ENCODE data around the gene RBL2.
"Not testable (repeated sequence)": the region's sequence is repeated elsewhere in the genome, so short reads cannot be mapped to it uniquely, and the experiment has no call there.

Gene RBL2

GRCh38 chr16:53537626-53538025, 103.4 kb downstream of the RBL2 start:
- Histone ChIP-seq H3K27me3 (ENCODE audit: insufficient read depth, low read length) (no peaks in the 10 kb centered on the region), H3K9me3 (ENCODE audit: low read length) (peaks cover 2% of the 10 kb centered on the region), H3K36me3 (ENCODE audit: insufficient read depth, low read length) (no peaks in the 10 kb centered on the region), H3K4me3 (ENCODE audit: low read length) (no peak overlapping the region), H2AFZ (ENCODE audit: low read depth, low read length) (no peak overlapping the region), H3K4me1 (ENCODE audit: insufficient read depth, low read length) (no peaks in the 10 kb centered on the region)

- not testable (repeated sequence) for H3K9me3 ChIP-seq (ENCODE audit: low read length); H3K4me3 ChIP-seq (ENCODE audit: low read length); H3K36me3 ChIP-seq (ENCODE audit: insufficient read depth, low read length); H2AFZ ChIP-seq (ENCODE audit: low read depth, low read length); H3K27me3 ChIP-seq (ENCODE audit: insufficient read depth, low read length); H3K4me1 ChIP-seq (ENCODE audit: insufficient read depth, low read length)
These were observed 105.1 kb downstream of the RBL2 start for GRCh38 chr16:53539346-53539745.

GRCh38 chr16:53539759-53540718, 105.8 kb downstream of the RBL2 start:
- not testable (repeated sequence) for H3K36me3 ChIP-seq (ENCODE audit: insufficient read depth, low read length); H3K4me3 ChIP-seq (ENCODE audit: low read length); H3K4me1 ChIP-seq (ENCODE audit: insufficient read depth, low read length); H2AFZ ChIP-seq (ENCODE audit: low read depth, low read length); H3K27me3 ChIP-seq (ENCODE audit: insufficient read depth, low read length); H3K9me3 ChIP-seq (ENCODE audit: low read length)

Measured in neuron (in vitro differentiated cells).